Naive thymus-derived CD8-positive, alpha-beta T cell (primary cell): Measurements from ENCODE around the gene COL4A4. TPM values are rescaled to one million over a fixed set of nuclear protein-coding genes. Genes with fewer than 3 reads are reported as not detected.

Experiments
- ATAC-seq, 2 donors: fragments of 150-1000 bp; cut with Tn5 transposase in 1 of 2; sonication (Bioruptor Pico), chemical (Tn5 transposase) in 1 of 2; 1 replicate in 1 of 2; 2 replicates in 1 of 2; pipeline ENCODE4 v1.10.0; 2021; ENCODE audit warnings: mild to moderate bottlenecking in 2 of 2, moderate library complexity in 2 of 2
- POLR2A ChIA-PET: fragments of 350-600 bp; sonication (Branson Sonifier 250); formaldehyde crosslinking; loops from one replicate; lab custom pipeline; 2021; ENCODE audit warnings: antibody characterized with exemption; lab: Charles Lee
- DNase-seq, 10 donors: peaks; one replicate each; pipeline versions ENCODE4 v3.0.0 to v3.0.0-alpha.2; 2020 to 2022
- H3K27ac Mint-ChIP-seq, 10 donors: one replicate each; pipeline ENCODE4 v1.8.0; 2020 to 2022; ENCODE audit warnings: mild to moderate bottlenecking in 10 of 10, mixed read lengths in 10 of 10, moderate library complexity in 4 of 10, inconsistent platforms in 1 of 10
- H3K27me3 Mint-ChIP-seq, 5 donors: one replicate each; pipeline ENCODE4 v1.8.0; 2021 to 2022; ENCODE audit warnings: mixed read lengths in 5 of 5
- H3K36me3 Mint-ChIP-seq, 3 donors: one replicate each; pipeline ENCODE4 v1.8.0; 2020 to 2022; ENCODE audit warnings: mixed read lengths in 3 of 3, mild to moderate bottlenecking in 2 of 3, inconsistent platforms in 1 of 3
- H3K4me1 Mint-ChIP-seq, 4 donors: one replicate each; pipeline ENCODE4 v1.8.0; 2021 to 2022; ENCODE audit warnings: mixed read lengths in 4 of 4
- H3K4me3 Mint-ChIP-seq, 10 donors: one replicate each; pipeline ENCODE4 v1.8.0; 2020 to 2022; ENCODE audit warnings: mild to moderate bottlenecking in 10 of 10, mixed read lengths in 10 of 10, moderate library complexity in 6 of 10, inconsistent platforms in 1 of 10
- H3K9me3 Mint-ChIP-seq, 9 donors: one replicate each; pipeline ENCODE4 v1.8.0; 2020 to 2022; ENCODE audit warnings: mixed read lengths in 9 of 9, mild to moderate bottlenecking in 3 of 9, inconsistent platforms in 1 of 9, moderate library complexity in 1 of 9
- polyA plus RNA-seq, 3 donors: library from polyadenylated mRNA; unstranded; fragments of 300-500 nt; fragmentation: Illumina TruSeq; gene quantifications; one replicate each; pipeline ENCODE4 v1.2.3, GENCODE V29; 2021
- total RNA-seq, 8 experiments: library from RNA in 2 of 8; stranded (reverse) in 2 of 8; gene quantifications; one replicate each; pipeline ENCODE4 v1.2.3 and lab custom pipeline; 2021 to 2026

Gene COL4A4
- total RNA-seq (under 1 TPM; 0.10 to 0.16 TPM), polyA plus RNA-seq (under 1 TPM; 0.02 to 0.05 (median 0.05) TPM), total RNA-seq (lab: John Stamatoyannopoulos, UW) (0 to 0.17 (median 0) reads per million in 6 experiments)

DNA sequence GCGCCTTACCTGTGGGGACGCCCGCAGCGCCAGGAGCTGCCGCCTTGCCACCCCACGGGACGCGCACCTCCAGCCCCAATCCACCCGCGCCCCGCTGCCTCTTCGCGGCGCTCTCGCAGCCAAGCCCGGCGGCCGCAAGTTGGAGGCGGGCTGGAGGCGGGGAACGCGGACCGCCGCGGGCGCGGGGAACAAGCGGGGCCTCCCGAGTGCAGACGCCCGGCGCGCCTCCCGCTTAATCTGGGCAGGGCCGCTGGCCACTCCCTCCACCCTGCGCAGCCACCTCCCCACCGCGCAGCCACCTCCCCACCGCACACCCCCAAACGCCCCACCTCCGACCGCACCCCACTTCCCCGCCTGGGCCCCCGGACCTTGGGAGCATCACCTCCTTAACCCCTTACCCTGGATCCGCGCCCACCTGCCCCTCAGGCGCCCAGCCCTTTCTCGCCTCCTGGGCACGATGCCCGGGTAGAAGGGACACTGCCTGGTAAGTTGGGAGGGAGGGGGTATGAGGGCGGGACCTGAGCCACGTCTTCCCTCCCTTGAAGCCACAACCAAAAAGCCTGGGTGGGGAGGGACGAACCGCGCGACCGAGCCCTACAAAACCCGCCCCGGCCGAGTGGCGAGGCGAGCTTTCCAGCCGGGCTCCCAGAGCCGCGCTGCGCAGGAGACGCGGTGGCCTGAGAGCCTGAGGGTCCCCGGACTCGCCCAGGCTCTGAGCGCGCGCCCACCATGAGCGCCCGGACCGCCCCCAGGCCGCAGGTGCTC lies at the start of gene COL4A4, which contains the start of gene COL4A3:
Gene COL4A4 (minus strand): TSS at position 208 of the 765 bp plus-strand sequence. CDS start 16,722 bp downstream, outside the sequence.
Gene COL4A3 (plus strand): TSS at position 627 of the 765 bp plus-strand sequence. CDS start 103 bp downstream, at position 730.
- H3K4me1 Mint-ChIP-seq: peaks cover 0 to 13% (median 5%) of the 10 kb centered on the region in 4 donors
- peaks cover 38 to 76% (median 51%) of the 10 kb centered on the region in 5 donors for H3K27me3 Mint-ChIP-seq
- DNase-seq (no peak), ATAC-seq (peak in 1 of 2 donors; percentile 44)
- H3K27ac Mint-ChIP-seq: no peak within 1 kb of the TSS
- peaks cover 0 to 5% (median under 1%) of the 10 kb centered on the region in 9 donors for H3K9me3 Mint-ChIP-seq
- H3K36me3 Mint-ChIP-seq: peaks cover 0 to under 1% (median 0%) of the 10 kb centered on the region in 3 donors
- peak within 1 kb of the TSS; percentile 46 to 78 (median 67) for H3K4me3 Mint-ChIP-seq
- POLR2A ChIA-PET: no interaction called here

DNA sequence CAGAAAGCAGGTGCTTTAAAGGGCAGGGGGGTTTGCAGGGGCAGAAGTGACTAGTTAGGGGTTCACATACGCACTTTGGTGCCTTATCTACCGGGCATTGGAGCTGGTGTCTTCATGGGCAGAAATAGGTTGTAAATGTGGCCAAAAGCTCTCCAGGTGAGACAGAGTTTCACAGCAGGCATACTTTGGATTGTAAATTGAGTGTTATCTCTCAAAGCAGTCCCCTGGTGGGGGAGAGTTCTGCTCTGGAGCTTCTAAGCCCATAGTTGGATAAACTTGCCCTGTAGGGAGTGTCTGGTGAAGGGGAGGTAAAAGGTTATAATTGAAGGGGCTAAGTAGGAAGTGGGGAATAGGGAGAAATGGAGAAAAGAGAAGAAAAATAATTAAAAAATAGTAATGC lies 43.6 kb upstream of the COL4A4 start:
- POLR2A ChIA-PET: no interaction called here
- peaks cover 0 to 2% (median 0%) of the 10 kb centered on the region in 3 donors for H3K36me3 Mint-ChIP-seq

DNA sequence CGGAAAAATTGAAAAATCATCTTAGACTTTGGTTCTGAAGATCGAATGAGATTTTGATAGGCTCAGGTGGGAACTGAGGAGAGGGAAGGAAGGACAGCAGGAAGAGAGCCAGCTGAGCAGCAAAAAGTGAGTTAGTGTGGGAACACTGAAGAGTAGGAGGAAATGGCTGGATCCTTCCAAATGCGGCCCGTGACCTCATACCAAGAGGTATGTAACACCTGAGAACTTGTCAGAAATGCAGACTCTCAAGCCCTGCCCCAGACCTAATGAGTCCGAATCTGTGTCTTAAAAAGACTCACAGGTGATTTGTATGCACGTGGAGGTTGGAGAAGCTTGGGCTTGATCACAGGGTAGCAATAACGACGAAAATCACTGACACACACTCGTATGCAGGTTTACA lies 42.4 kb upstream of the COL4A4 start:
- Mint-ChIP-seq H3K4me3 (no peak overlapping the region), H3K9me3 (no peaks in the 10 kb centered on the region), H3K4me1 (no peaks in the 10 kb centered on the region), H3K27me3 (peaks cover 12 to 41% (median 26%) of the 10 kb centered on the region in 5 donors), H3K36me3 (peaks cover 0 to 2% (median 0%) of the 10 kb centered on the region in 3 donors), H3K27ac (no peak overlapping the region)
- ATAC-seq (no peak), DNase-seq (no peak)
- POLR2A ChIA-PET: no interaction called here

More for the DNA sequence above, 43.6 kb upstream of the COL4A4 start:
- DNase-seq (no peak), ATAC-seq (no peak)
- H3K27ac Mint-ChIP-seq: no peak overlapping the region
- no peaks in the 10 kb centered on the region for H3K9me3 Mint-ChIP-seq
- peaks cover 10 to 41% (median 32%) of the 10 kb centered on the region in 5 donors for H3K27me3 Mint-ChIP-seq
- no peak overlapping the region for H3K4me3 Mint-ChIP-seq
- H3K4me1 Mint-ChIP-seq: no peaks in the 10 kb centered on the region

DNA sequence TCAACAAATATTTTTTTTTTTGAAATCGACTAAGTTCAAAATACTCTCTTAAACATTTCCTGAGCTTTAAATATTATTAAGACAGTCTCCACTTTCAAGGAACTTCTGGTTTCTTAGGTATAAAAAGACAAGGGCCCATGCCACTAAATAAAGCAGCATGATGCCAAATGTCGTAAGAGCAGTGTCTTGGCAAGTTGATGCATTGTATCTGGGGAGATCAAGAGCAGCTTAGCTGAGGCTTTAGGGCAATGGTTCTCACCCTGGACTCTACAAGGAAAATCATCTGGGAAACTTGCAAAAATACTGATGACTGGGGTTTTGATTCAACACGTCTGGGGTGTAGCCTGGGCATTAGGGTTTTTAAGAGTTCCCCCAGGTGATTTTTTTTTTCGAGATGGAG lies 41.7 kb upstream of the COL4A4 start:
- no peaks in the 10 kb centered on the region for H3K4me1 Mint-ChIP-seq
- no peak overlapping the region for H3K27ac Mint-ChIP-seq
- no peaks in the 10 kb centered on the region for H3K9me3 Mint-ChIP-seq
- peaks cover 0 to 2% (median 0%) of the 10 kb centered on the region in 3 donors for H3K36me3 Mint-ChIP-seq
- peaks cover 12 to 41% (median 26%) of the 10 kb centered on the region in 5 donors for H3K27me3 Mint-ChIP-seq
- POLR2A ChIA-PET: no interaction called here
- H3K4me3 Mint-ChIP-seq: no peak overlapping the region
- ATAC-seq (no peak), DNase-seq (no peak)

DNA sequence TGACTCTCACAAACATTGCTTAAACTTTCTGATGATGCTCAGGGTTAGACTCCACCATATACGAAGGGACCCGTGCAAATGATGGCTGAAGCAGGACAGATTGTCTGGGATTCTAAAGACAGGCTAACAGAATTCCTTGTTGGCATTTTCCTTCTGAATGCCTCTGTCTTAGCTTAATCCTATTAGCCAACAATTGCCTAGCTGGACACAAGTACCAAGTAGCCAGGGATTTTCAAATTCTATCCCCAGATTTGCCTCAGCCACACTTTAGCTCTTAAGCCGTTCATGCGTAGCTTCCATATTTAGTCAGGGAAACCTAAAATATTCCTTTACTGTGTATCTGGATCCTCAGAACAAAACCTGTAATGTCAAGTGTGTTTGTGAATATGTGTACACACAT lies 40.4 kb upstream of the COL4A4 start:
- ATAC-seq (no peak), DNase-seq (no peak)
- Mint-ChIP-seq H3K27me3 (peaks cover 9 to 39% (median 28%) of the 10 kb centered on the region in 5 donors), H3K27ac (no peak overlapping the region), H3K4me3 (no peak overlapping the region), H3K36me3 (peaks cover 0 to 2% (median 0%) of the 10 kb centered on the region in 3 donors), H3K4me1 (no peaks in the 10 kb centered on the region), H3K9me3 (no peaks in the 10 kb centered on the region)
- POLR2A ChIA-PET: no interaction called here

DNA sequence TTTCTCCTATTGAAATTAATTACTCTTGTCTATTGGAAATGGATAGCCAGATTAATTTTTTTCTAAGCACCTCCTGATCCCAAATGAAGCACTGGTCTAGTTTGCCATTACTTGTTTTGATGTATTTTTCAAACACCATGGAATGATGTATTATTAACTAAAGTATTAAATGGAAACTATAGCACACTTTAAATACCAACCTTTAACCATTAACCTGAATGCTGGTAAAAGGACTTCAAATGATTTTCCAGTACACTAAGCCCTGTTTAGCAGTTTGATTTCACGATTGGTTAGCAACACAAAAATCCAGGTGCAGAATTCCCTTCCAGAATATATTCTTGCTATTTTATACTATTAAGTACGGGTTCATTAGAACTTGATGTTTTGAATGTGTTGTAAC lies 37.8 kb upstream of the COL4A4 start:
- DNase-seq (no peak), ATAC-seq (no peak)
- Mint-ChIP-seq H3K27me3 (peaks cover 0 to 13% (median 9%) of the 10 kb centered on the region in 5 donors), H3K4me1 (no peaks in the 10 kb centered on the region), H3K27ac (no peak overlapping the region), H3K36me3 (peaks cover 0 to 2% (median 0%) of the 10 kb centered on the region in 3 donors), H3K4me3 (no peak overlapping the region), H3K9me3 (peaks cover 0 to 4% (median 0%) of the 10 kb centered on the region in 9 donors)
- POLR2A ChIA-PET: no interaction called here

DNA sequence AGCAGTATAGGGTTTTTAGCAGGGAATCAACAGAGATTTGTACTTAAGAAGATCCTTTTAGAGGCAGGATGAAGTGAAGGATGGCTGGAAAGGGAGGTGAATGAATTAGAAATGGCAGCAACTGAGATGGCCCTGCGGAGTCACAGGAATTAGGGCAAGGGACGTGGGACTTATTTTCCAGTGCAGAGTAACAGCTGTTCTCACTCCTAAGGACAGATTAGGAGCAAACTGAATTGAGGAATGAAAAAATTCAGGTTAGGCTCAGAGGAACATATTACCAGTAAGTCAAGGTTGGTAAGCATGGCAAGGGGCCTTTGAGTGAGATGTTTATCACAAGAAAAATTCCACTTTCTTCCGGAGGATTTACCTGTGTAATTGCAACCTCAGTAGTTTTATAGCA lies 34.9 kb upstream of the COL4A4 start:
- no peaks in the 10 kb centered on the region for H3K4me1 Mint-ChIP-seq
- ATAC-seq: no peak
- POLR2A ChIA-PET: no interaction called here
- peaks cover 0 to 5% (median 3%) of the 10 kb centered on the region in 5 donors for H3K27me3 Mint-ChIP-seq
- H3K36me3 Mint-ChIP-seq: no peaks in the 10 kb centered on the region
- H3K27ac Mint-ChIP-seq: no peak overlapping the region
- peaks cover 0 to 4% (median 0%) of the 10 kb centered on the region in 9 donors for H3K9me3 Mint-ChIP-seq
- DNase-seq: no peak
- no peak overlapping the region for H3K4me3 Mint-ChIP-seq

DNA sequence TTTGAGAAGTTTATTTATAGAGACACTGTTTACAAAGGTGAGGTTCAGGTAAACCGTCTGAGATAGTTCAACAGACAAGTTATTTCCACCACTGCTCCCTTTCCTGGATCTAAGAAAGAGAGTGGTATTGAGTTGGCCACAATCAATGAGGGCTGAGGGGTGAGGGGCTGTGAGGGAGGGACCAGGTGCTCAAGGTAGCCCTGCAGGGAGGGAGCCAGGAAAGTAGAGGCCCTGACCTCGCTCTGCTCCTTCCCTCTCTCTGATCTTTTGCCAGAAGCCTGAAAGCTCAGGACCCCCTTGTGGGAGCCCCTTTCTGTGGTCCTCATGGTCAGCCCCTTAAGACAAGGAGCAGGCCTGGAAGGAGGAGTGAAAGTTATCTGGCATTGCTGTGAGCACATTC lies 30.2 kb upstream of the COL4A4 start:
- ATAC-seq (no peak), DNase-seq (no peak)
- H3K4me3 Mint-ChIP-seq: no peak overlapping the region
- H3K27me3 Mint-ChIP-seq: peaks cover 10 to 36% (median 12%) of the 10 kb centered on the region in 5 donors
- no peaks in the 10 kb centered on the region for H3K36me3 Mint-ChIP-seq
- POLR2A ChIA-PET: no interaction called here
- H3K27ac Mint-ChIP-seq: no peak overlapping the region
- no peaks in the 10 kb centered on the region for H3K4me1 Mint-ChIP-seq
- H3K9me3 Mint-ChIP-seq: peaks cover 0 to 4% (median 0%) of the 10 kb centered on the region in 9 donors

DNA sequence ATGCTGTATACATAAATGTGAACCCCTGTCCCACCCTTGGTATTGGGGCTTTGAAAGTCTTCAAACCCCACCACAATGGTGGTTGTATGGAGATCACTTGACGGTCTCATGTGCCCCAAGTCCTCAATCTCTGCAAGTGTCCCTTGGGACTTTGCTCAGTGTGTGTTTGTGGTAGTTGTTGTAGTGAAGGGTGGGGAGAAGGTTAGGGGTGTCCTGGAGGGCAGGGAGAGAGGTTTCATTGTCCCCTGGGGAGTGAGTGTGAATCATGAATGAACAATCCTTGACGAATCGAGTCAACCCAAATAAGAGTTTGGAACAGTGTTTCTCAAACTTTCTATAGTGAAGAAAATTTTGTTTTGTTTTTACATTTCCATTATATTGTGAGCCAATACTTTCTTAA lies 28.5 kb upstream of the COL4A4 start:
- DNase-seq (no peak), ATAC-seq (no peak)
- peaks cover 13 to 45% (median 18%) of the 10 kb centered on the region in 5 donors for H3K27me3 Mint-ChIP-seq
- H3K4me1 Mint-ChIP-seq: peaks cover 0 to 2% (median 0%) of the 10 kb centered on the region in 4 donors
- no peak overlapping the region for H3K27ac Mint-ChIP-seq
- no peak overlapping the region for H3K4me3 Mint-ChIP-seq
- no peaks in the 10 kb centered on the region for H3K36me3 Mint-ChIP-seq
- POLR2A ChIA-PET: no interaction called here
- H3K9me3 Mint-ChIP-seq: peaks cover 0 to 4% (median 0%) of the 10 kb centered on the region in 9 donors

DNA sequence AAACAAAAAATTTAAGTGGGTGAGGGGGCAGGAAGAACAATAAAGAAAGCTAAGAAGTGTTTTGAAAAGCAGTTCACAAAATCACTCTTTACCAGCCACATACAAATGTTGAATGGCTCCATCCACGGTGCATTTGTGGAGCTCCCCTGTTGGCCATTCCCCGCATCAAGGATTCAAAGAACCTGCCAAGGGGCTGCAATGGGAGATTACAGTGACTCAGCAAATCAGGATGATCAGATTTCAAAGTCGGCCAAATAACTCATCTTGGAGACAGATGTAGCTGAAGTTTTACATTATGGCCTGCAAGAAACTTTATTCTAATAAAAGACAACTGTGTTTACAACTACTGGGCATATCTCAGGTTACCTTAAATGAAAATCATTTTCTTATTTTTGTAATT lies 27.4 kb upstream of the COL4A4 start:
- H3K27me3 Mint-ChIP-seq: peaks cover 15 to 56% (median 19%) of the 10 kb centered on the region in 5 donors
- H3K9me3 Mint-ChIP-seq: no peaks in the 10 kb centered on the region
- H3K27ac Mint-ChIP-seq: no peak overlapping the region
- POLR2A ChIA-PET: no interaction called here
- no peak for DNase-seq
- peaks cover 0 to 2% (median 0%) of the 10 kb centered on the region in 4 donors for H3K4me1 Mint-ChIP-seq
- H3K36me3 Mint-ChIP-seq: no peaks in the 10 kb centered on the region
- H3K4me3 Mint-ChIP-seq: no peak overlapping the region
- ATAC-seq: no peak

DNA sequence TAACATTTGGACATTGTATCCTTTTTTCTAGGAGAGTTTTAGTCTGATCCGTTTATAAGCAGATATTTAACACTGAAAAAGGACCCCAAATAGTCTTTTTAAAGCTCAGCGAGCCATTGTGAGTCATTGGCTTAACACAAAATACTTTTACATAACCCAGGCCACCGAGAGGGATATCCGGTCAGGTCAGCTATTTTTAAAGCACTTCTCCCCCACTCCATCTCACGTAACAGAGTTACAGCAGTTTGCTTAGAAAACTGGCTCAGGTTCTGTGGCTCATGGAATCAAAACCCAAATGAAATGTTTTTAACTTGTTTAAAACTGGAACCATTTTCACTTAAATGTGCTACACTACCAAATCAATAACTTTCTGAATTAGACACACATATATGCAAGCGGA lies 24.3 kb upstream of the COL4A4 start:
- ATAC-seq: no peak
- POLR2A ChIA-PET: no interaction called here
- Mint-ChIP-seq H3K27ac (no peak overlapping the region), H3K27me3 (peaks cover 19 to 55% (median 26%) of the 10 kb centered on the region in 5 donors), H3K4me1 (peaks cover 0 to 2% (median 0%) of the 10 kb centered on the region in 4 donors), H3K9me3 (no peaks in the 10 kb centered on the region), H3K36me3 (no peaks in the 10 kb centered on the region), H3K4me3 (no peak overlapping the region)
- DNase-seq: no peak

DNA sequence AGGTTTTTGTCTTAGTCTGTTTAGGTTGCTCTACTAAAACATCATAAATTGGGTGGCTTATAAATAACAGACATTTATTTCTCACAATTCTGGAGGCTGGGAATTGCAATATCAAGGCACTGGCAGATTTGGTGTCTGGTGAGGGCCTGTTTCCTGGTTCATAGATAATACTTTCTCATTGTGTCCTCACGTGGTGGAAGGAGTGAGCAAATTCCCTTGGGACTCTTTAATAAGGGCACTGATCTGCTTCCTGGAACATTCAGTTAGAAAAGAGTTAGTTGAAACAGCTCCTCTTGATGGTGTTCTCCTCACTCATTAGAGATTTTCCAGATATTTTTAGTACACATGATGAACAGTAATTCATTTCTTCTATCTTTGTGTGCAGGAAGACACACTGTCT lies 22.7 kb upstream of the COL4A4 start:
- Mint-ChIP-seq H3K4me1 (peaks cover 0 to 2% (median 0%) of the 10 kb centered on the region in 4 donors), H3K27ac (no peak overlapping the region), H3K36me3 (no peaks in the 10 kb centered on the region)

DNA sequence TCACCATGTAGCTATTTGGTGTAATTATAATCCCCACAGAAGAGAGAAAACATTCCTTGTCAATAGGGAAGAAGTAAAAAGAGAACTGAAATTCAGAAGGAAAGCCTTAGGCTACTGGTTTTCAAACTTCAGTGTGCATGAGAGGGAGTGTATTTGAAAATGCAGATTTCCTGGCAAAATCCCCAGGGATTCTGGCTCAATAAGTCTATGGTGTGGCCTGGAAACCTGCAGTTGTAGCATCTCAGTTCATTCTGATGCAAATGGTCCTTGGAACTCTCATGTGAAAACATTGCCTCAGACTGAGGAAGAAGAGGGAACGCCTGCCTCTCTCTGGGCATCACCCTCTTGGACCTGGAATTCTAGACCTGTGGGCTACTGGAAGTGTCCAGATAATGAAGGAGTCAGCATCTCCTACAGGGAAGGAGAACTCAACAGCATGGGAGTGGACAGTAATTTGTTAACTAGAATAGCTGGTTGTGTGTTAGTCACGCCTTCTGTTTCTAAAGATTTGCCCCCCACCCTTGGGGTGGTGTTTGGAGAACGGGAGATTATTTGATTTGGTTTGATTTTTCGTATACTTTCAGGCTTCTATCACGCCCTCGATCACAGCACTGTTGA lies 21.7 kb upstream of the COL4A4 start:
- ATAC-seq: no peak
- no peak for DNase-seq
- peaks cover 15 to 41% (median 21%) of the 10 kb centered on the region in 5 donors for H3K27me3 Mint-ChIP-seq
- no peak overlapping the region for H3K27ac Mint-ChIP-seq
- H3K9me3 Mint-ChIP-seq: no peaks in the 10 kb centered on the region
- no peak overlapping the region for H3K4me3 Mint-ChIP-seq
- no peaks in the 10 kb centered on the region for H3K36me3 Mint-ChIP-seq
- POLR2A ChIA-PET: no interaction called here
- peaks cover 0 to 2% (median 0%) of the 10 kb centered on the region in 4 donors for H3K4me1 Mint-ChIP-seq

More for the DNA sequence above, 22.7 kb upstream of the COL4A4 start:
- Mint-ChIP-seq H3K9me3 (no peaks in the 10 kb centered on the region), H3K4me3 (no peak overlapping the region), H3K27me3 (peaks cover 18 to 41% (median 25%) of the 10 kb centered on the region in 5 donors)
- no peak for ATAC-seq
- POLR2A ChIA-PET: no interaction called here
- DNase-seq: no peak
